Liver (tissue), 9 donors: ENCODE results near the gene SMIM5. TPM values are rescaled to one million over a fixed set of nuclear protein-coding genes. Genes with fewer than 3 reads are reported as not detected.
A peak's percentile ranks its signal among the peaks of the same experiment; 100 is the strongest.

Experiments used
- DNase-seq: peaks from one replicate; pipeline ENCODE4 v3.0.0-alpha.2; 2017; ENCODE audit warnings: low spot score
- H3K27ac ChIP-seq, 2 donors: one replicate each; pipeline ENCODE4 v1.7.0; 2013; ENCODE audit warnings: inconsistent platforms in 2 of 2, low read length in 2 of 2, control low read depth in 1 of 2, low read depth in 1 of 2, mild to moderate bottlenecking in 1 of 2
- H3K27me3 ChIP-seq, 4 donors: one replicate each; pipeline versions ENCODE4 v1.6.1 to v1.7.0; 2013; ENCODE audit warnings: low read length in 3 of 4, inconsistent platforms in 1 of 4, mild to moderate bottlenecking in 1 of 4, moderate library complexity in 1 of 4; ENCODE audit not compliant: control insufficient read depth in 4 of 4, insufficient read depth in 4 of 4
- H3K36me3 ChIP-seq, 4 donors: one replicate each; pipeline versions ENCODE4 v1.6.1 to v1.7.0; 2013; ENCODE audit warnings: low read length in 3 of 4, mild to moderate bottlenecking in 3 of 4, low read depth in 1 of 4, moderate library complexity in 1 of 4; ENCODE audit not compliant: control insufficient read depth in 4 of 4, insufficient read depth in 3 of 4
- H3K4me1 ChIP-seq, 4 donors: one replicate each; pipeline versions ENCODE4 v1.6.1 to v1.7.0; 2013; ENCODE audit warnings: low read length in 3 of 4, mild to moderate bottlenecking in 3 of 4, moderate library complexity in 1 of 4; ENCODE audit not compliant: control insufficient read depth in 4 of 4, insufficient read depth in 4 of 4
- H3K4me3 ChIP-seq, 3 donors: one replicate each; pipeline versions ENCODE4 v1.6.1 to v1.7.0; 2013; ENCODE audit warnings: low read length in 3 of 3, control low read depth in 1 of 3, low read depth in 1 of 3, mild to moderate bottlenecking in 1 of 3
- H3K9ac ChIP-seq, 2 donors: one replicate each; pipeline ENCODE4 v1.7.0; 2013; ENCODE audit warnings: low read length in 2 of 2, mild to moderate bottlenecking in 2 of 2, moderate library complexity in 2 of 2, control low read depth in 1 of 2, low read depth in 1 of 2
- H3K9me3 ChIP-seq, 4 donors: one replicate each; pipeline versions ENCODE4 v1.6.1 to v1.7.0; 2013; ENCODE audit warnings: low read length in 3 of 4; ENCODE audit not compliant: control insufficient read depth in 4 of 4
- EGR1 ChIP-seq, 2 donors: IDR thresholded peaks; 2 replicates each; pipeline ENCODE4 v1.6.1; 2016 to 2018; ENCODE audit warnings: antibody characterized with exemption in 2 of 2, low read depth in 2 of 2
- FOXA2 ChIP-seq: IDR thresholded peaks from 2 replicates; pipeline ENCODE4 v1.6.1; 2016; ENCODE audit warnings: antibody characterized with exemption
- GABPA ChIP-seq, 2 donors: IDR thresholded peaks in 1 of 2; conservative IDR thresholded peaks in 1 of 2; 2 replicates each; pipeline ENCODE4 v1.6.1; 2016; ENCODE audit warnings: antibody characterized with exemption in 2 of 2, mild to moderate bottlenecking in 1 of 2, moderate library complexity in 1 of 2
- HNF4A ChIP-seq, 2 donors: conservative IDR thresholded peaks; 2 replicates each; pipeline ENCODE4 v1.6.1; 2016; ENCODE audit warnings: antibody characterized with exemption in 2 of 2, mild to moderate bottlenecking in 2 of 2
- HNF4G ChIP-seq: IDR thresholded peaks from 2 replicates; pipeline ENCODE4 v1.6.1; 2016; ENCODE audit warnings: antibody characterized with exemption
- JUND ChIP-seq, 2 donors: IDR thresholded peaks; 2 replicates each; pipeline ENCODE4 v1.6.1; 2016; ENCODE audit warnings: antibody characterized with exemption in 2 of 2
- MAX ChIP-seq: IDR thresholded peaks from 2 replicates; pipeline ENCODE4 v1.6.1; 2016; ENCODE audit warnings: antibody characterized with exemption
- NR2F2 ChIP-seq: IDR thresholded peaks from 2 replicates; pipeline ENCODE4 v1.6.1; 2016; ENCODE audit warnings: antibody characterized with exemption
- RAD21 ChIP-seq, 2 donors: IDR thresholded peaks; 2 replicates each; pipeline ENCODE4 v1.6.1; 2016; ENCODE audit warnings: antibody characterized with exemption in 2 of 2, mild to moderate bottlenecking in 2 of 2
- REST ChIP-seq: IDR thresholded peaks from 2 replicates; pipeline ENCODE4 v1.6.1; 2016; ENCODE audit warnings: antibody characterized with exemption, mild to moderate bottlenecking
- RXRA ChIP-seq, 2 donors: IDR thresholded peaks; 2 replicates each; pipeline ENCODE4 v1.6.1; 2017 to 2018; ENCODE audit warnings: antibody characterized with exemption in 2 of 2, mild to moderate bottlenecking in 1 of 2
- SP1 ChIP-seq: IDR thresholded peaks from 2 replicates; pipeline ENCODE4 v1.6.1; 2018; ENCODE audit warnings: antibody characterized with exemption, mild to moderate bottlenecking
- TAF1 ChIP-seq: conservative IDR thresholded peaks from 2 replicates; pipeline ENCODE4 v1.6.1; 2016; ENCODE audit warnings: antibody characterized with exemption, mild to moderate bottlenecking
- YY1 ChIP-seq: IDR thresholded peaks from 2 replicates; pipeline ENCODE4 v1.6.1; 2016; ENCODE audit warnings: antibody characterized with exemption, mild to moderate bottlenecking
- ZBTB33 ChIP-seq: IDR thresholded peaks from 2 replicates; pipeline ENCODE4 v1.6.1; 2016; ENCODE audit warnings: antibody characterized with exemption
- WGBS: extraction: QIAGEN DNeasy Blood & Tissue Kit; methylation state at CpG from one replicate; pipeline ENCODE4 v1.1.7; 2013; 5-methylcytosine and 5-hydroxymethylcytosine counted together
- polyA plus RNA-seq, 2 donors: library from polyadenylated mRNA; stranded (reverse) in 1 of 2; unstranded in 1 of 2; fragments of 200-250 nt in 1 of 2; fragments of >200 nt in 1 of 2; fragmentation: Nextera tagmentation in 1 of 2; extraction: Ambion mirVana in 1 of 2; gene quantifications; one replicate each; pipeline versions ENCODE4 v1.2.1 to v1.2.3, GENCODE V29; 2013 to 2015
- total RNA-seq, 2 donors: library from RNA; depleted of rRNA; stranded (reverse); fragments of >200 nt; gene quantifications; one replicate each; pipeline ENCODE4 v1.2.3, GENCODE V29; 2014
- TF ChIP-seq, protein P1 (sequence below): IDR thresholded peaks from 2 replicates; pipeline ENCODE4 v1.6.1; 2016; ENCODE audit warnings: antibody characterized with exemption
- TF ChIP-seq, protein P2 (sequence below): fragments of 150-350 bp; IDR thresholded peaks from 2 replicates; pipeline ENCODE4 v1.5.1; 2017; ENCODE audit warnings: improper control_type of control experiment, low read depth, low read length; ENCODE audit not compliant: missing input control
- donor health status: healthy.
- donor health status: healthy.
- donor health status: healthy.
- donor health status: healthy.
- donor health status: healthy.

SMIM5 gene
- total and polyA plus RNA-seq, 4 donors = 0.10 to 54.9 (median 0.18) TPM

GRCh38 chr17:75646638-75646992 lies 13.4 kb downstream of the SMIM5 start:
- peak; percentile 35 for DNase-seq
- H3K36me3 ChIP-seq = peaks cover 7 to 23% (median 11%) of the 10 kb centered on the region in 4 donors
- H3K9ac ChIP-seq = peak overlapping the region; percentile 24 to 85
- H3K9me3 ChIP-seq = no peaks in the 10 kb centered on the region
- peak overlapping the region; percentile 81 to 90 for H3K27ac ChIP-seq
- no peaks in the 10 kb centered on the region for H3K27me3 ChIP-seq
- H3K4me3 ChIP-seq = no peak overlapping the region
- peaks cover 6 to 17% (median 11%) of the 10 kb centered on the region in 4 donors for H3K4me1 ChIP-seq
- TF ChIP-seq GABPA (IDR thresholded peaks at IDR 0.05 in 1 of 2, conservative IDR thresholded peaks at IDR 0.05 in 1 of 2) (no peak), ZBTB33 (no peak), HNF4A (conservative IDR thresholded peaks at IDR 0.05) (no peak), JUND (IDR thresholded peaks at IDR 0.05) (no peak), REST (no peak), YY1 (no peak), TAF1 (no peak), EGR1 (IDR thresholded peaks at IDR 0.05; ENCODE audit: low read depth in 2 of 2) (no peak), NR2F2 (no peak), RAD21 (IDR thresholded peaks at IDR 0.05) (no peak)
- TF ChIP-seq, protein P1, sequence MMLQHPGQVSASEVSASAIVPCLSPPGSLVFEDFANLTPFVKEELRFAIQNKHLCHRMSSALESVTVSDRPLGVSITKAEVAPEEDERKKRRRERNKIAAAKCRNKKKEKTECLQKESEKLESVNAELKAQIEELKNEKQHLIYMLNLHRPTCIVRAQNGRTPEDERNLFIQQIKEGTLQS = no peak
- WGBS = 95% methylated on average over 6 of the region's 6 CpGs

- DNase-seq = peak; percentile 36
- Histone ChIP-seq H3K4me1 (peaks cover 6 to 17% (median 11%) of the 10 kb centered on the region in 4 donors), H3K36me3 (peaks cover 6 to 23% (median 11%) of the 10 kb centered on the region in 4 donors), H3K27me3 (no peaks in the 10 kb centered on the region), H3K9ac (no peak overlapping the region), H3K9me3 (no peaks in the 10 kb centered on the region), H3K4me3 (no peak overlapping the region), H3K27ac (peak overlapping the region; percentile 81 to 90)
- WGBS = 96% methylated on average over 7 of the region's 7 CpGs
- TF ChIP-seq EGR1 (IDR thresholded peaks at IDR 0.05; ENCODE audit: low read depth in 2 of 2) = no peak
- TF ChIP-seq JUND (IDR thresholded peaks at IDR 0.05) = no peak
- TF ChIP-seq NR2F2 = no peak
- TF ChIP-seq HNF4A (conservative IDR thresholded peaks at IDR 0.05) = no peak
- no peak for TF ChIP-seq REST
- no peak for TF ChIP-seq YY1
- TF ChIP-seq FOXA2 = no peak
- no peak for TF ChIP-seq RXRA (IDR thresholded peaks at IDR 0.05)
- TF ChIP-seq HNF4G = no peak
- TF ChIP-seq RAD21 (IDR thresholded peaks at IDR 0.05) = no peak
- TF ChIP-seq GABPA (IDR thresholded peaks at IDR 0.05 in 1 of 2, conservative IDR thresholded peaks at IDR 0.05 in 1 of 2) = no peak
- TF ChIP-seq, protein P1 = no peak
- no peak for TF ChIP-seq TAF1
- no peak for TF ChIP-seq SP1
- TF ChIP-seq, protein P2, sequence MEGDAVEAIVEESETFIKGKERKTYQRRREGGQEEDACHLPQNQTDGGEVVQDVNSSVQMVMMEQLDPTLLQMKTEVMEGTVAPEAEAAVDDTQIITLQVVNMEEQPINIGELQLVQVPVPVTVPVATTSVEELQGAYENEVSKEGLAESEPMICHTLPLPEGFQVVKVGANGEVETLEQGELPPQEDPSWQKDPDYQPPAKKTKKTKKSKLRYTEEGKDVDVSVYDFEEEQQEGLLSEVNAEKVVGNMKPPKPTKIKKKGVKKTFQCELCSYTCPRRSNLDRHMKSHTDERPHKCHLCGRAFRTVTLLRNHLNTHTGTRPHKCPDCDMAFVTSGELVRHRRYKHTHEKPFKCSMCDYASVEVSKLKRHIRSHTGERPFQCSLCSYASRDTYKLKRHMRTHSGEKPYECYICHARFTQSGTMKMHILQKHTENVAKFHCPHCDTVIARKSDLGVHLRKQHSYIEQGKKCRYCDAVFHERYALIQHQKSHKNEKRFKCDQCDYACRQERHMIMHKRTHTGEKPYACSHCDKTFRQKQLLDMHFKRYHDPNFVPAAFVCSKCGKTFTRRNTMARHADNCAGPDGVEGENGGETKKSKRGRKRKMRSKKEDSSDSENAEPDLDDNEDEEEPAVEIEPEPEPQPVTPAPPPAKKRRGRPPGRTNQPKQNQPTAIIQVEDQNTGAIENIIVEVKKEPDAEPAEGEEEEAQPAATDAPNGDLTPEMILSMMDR = no peak
- no peak for TF ChIP-seq ZBTB33
- TF ChIP-seq MAX = no peak
These were observed 13.8 kb downstream of the SMIM5 start for GRCh38 chr17:75647061-75647460.
